Naive thymus-derived CD4-positive, alpha-beta T cell (primary cell): ENCODE measurements around the gene TST. TPM values are rescaled to one million over a fixed set of nuclear protein-coding genes. Genes with fewer than 3 reads are reported as not detected.

Experiments
- ATAC-seq: fragments of 150-1000 bp; cut with Tn5 transposase; 2 replicates; pipeline ENCODE4 v1.10.0; 2021; ENCODE audit warnings: mild to moderate bottlenecking, moderate library complexity
- CTCF ChIA-PET: fragments of 350-600 bp; sonication (Branson Sonifier 250); formaldehyde crosslinking; loops from one replicate; lab custom pipeline; 2021; ENCODE audit warnings: antibody characterized with exemption; lab: Charles Lee
- POLR2A ChIA-PET: fragments of 350-600 bp; sonication (Branson Sonifier 250); formaldehyde crosslinking; loops from one replicate; lab custom pipeline; 2021; ENCODE audit warnings: antibody characterized with exemption, inconsistent platforms; lab: Charles Lee
- DNase-seq, 9 donors: peaks; one replicate each; pipeline versions ENCODE4 v3.0.0 to v3.0.0-alpha.2; 2020 to 2022; ENCODE audit warnings: mixed read lengths in 1 of 9
- H3K27ac ChIP-seq: one replicate; pipeline ENCODE4 v1.7.0; 2013; ENCODE audit warnings: mild to moderate bottlenecking, low read depth, low read length, moderate library complexity
- H3K27me3 ChIP-seq, 2 donors: one replicate each; pipeline ENCODE4 v1.7.0; 2013; ENCODE audit warnings: low read length in 2 of 2, mild to moderate bottlenecking in 2 of 2, moderate library complexity in 2 of 2; ENCODE audit not compliant: control insufficient read depth in 2 of 2, insufficient read depth in 2 of 2
- H3K36me3 ChIP-seq, 3 experiments: 1 replicate in 2 of 3; 2 replicates in 1 of 3; pipeline ENCODE4 v1.7.0; 2013; ENCODE audit warnings: low read length in 3 of 3, mild to moderate bottlenecking in 3 of 3, moderate library complexity in 1 of 3; ENCODE audit not compliant: insufficient read depth in 3 of 3, control insufficient read depth in 2 of 3
- H3K4me1 ChIP-seq, 2 donors: one replicate each; pipeline ENCODE4 v1.7.0; 2013; ENCODE audit warnings: low read length in 2 of 2, mild to moderate bottlenecking in 2 of 2, moderate library complexity in 1 of 2; ENCODE audit not compliant: control insufficient read depth in 2 of 2, insufficient read depth in 2 of 2
- H3K4me3 ChIP-seq: 2 replicates; pipeline ENCODE4 v1.7.0; 2013; ENCODE audit warnings: mild to moderate bottlenecking, low read length
- H3K9me3 ChIP-seq, 3 experiments: 1 replicate in 2 of 3; 2 replicates in 1 of 3; pipeline ENCODE4 v1.7.0; 2013; ENCODE audit warnings: low read length in 3 of 3; ENCODE audit not compliant: control insufficient read depth in 2 of 3
- H3K27ac Mint-ChIP-seq, 9 donors: one replicate each; pipeline ENCODE4 v1.8.0; 2020 to 2022; ENCODE audit warnings: mixed read lengths in 9 of 9, mild to moderate bottlenecking in 8 of 9, moderate library complexity in 5 of 9, inconsistent platforms in 2 of 9
- H3K27me3 Mint-ChIP-seq, 5 donors: one replicate each; pipeline ENCODE4 v1.8.0; 2021 to 2022; ENCODE audit warnings: mixed read lengths in 5 of 5, mild to moderate bottlenecking in 1 of 5
- H3K36me3 Mint-ChIP-seq, 5 donors: one replicate each; pipeline ENCODE4 v1.8.0; 2020 to 2022; ENCODE audit warnings: mixed read lengths in 5 of 5, mild to moderate bottlenecking in 3 of 5, inconsistent platforms in 1 of 5
- H3K4me1 Mint-ChIP-seq, 7 donors: one replicate each; pipeline ENCODE4 v1.8.0; 2020 to 2022; ENCODE audit warnings: mixed read lengths in 7 of 7, mild to moderate bottlenecking in 3 of 7, inconsistent platforms in 1 of 7
- H3K4me3 Mint-ChIP-seq, 10 donors: one replicate each; pipeline ENCODE4 v1.8.0; 2020 to 2022; ENCODE audit warnings: mild to moderate bottlenecking in 10 of 10, mixed read lengths in 10 of 10, moderate library complexity in 6 of 10, inconsistent platforms in 2 of 10
- H3K9me3 Mint-ChIP-seq, 11 donors: one replicate each; pipeline ENCODE4 v1.8.0; 2020 to 2022; ENCODE audit warnings: mixed read lengths in 11 of 11, mild to moderate bottlenecking in 4 of 11, inconsistent platforms in 1 of 11, moderate library complexity in 1 of 11
- intact Hi-C, 2 donors: fragments of 100-400 bp; cut with micrococcal nuclease; formaldehyde crosslinking; loops; one replicate each; pipeline ENCODE4 v1.15.1; 2023
- polyA plus RNA-seq, 2 donors: library from polyadenylated mRNA; unstranded; fragments of 300-500 nt; fragmentation: Illumina TruSeq; gene quantifications; one replicate each; pipeline ENCODE4 v1.2.3, GENCODE V29; 2021
- total RNA-seq, 6 experiments: library from RNA in 5 of 6; stranded (reverse) in 5 of 6; gene quantifications; 1 replicate in 5 of 6; 2 replicates in 1 of 6; pipeline ENCODE4 v1.2.3 and lab custom pipeline; 2021 to 2026

The TST gene
- total and polyA plus RNA-seq, 7 experiments from 2014 or later = 0.22 to 6.1 (median 0.43) TPM; not detected in 1

- Histone ChIP-seq H3K36me3 (no peaks in the 10 kb centered on the region), H3K4me1 (peaks cover 0 to 4% of the 10 kb centered on the region in 2 donors), H3K27me3 (no peaks in the 10 kb centered on the region), H3K27ac (no peak overlapping the region), H3K4me3 (no peak overlapping the region), H3K9me3 (no peaks in the 10 kb centered on the region)
- ATAC-seq (no peak), DNase-seq (no peak)
- Mint-ChIP-seq H3K9me3 (no peaks in the 10 kb centered on the region), H3K4me3 (no peak overlapping the region), H3K36me3 (no peaks in the 10 kb centered on the region), H3K27me3 (peaks cover 0 to 33% (median 10%) of the 10 kb centered on the region in 5 donors), H3K27ac (no peak overlapping the region), H3K4me1 (peaks cover 5 to 16% (median 9%) of the 10 kb centered on the region in 7 donors)
- CTCF ChIA-PET = interaction anchor here (0.6 to 2.8 kb wide), 5 partner anchors 41 to 222 kb away, joined by 3 to 14 read pairs (median 9); no protein-coding TSS in a partner anchor
- POLR2A ChIA-PET = no interaction called here
- intact Hi-C loops = loop anchor here (2.0 to 5.0 kb wide), 5 partner anchors 72 to 452 kb away; partner anchors contain the start of genes EIF3D (in 2 of the 2) and KCTD17 (in 1 of the 2)
These were observed 40.0 kb downstream of the TST start for GRCh38 chr22:36979016-36979910.

DNA sequence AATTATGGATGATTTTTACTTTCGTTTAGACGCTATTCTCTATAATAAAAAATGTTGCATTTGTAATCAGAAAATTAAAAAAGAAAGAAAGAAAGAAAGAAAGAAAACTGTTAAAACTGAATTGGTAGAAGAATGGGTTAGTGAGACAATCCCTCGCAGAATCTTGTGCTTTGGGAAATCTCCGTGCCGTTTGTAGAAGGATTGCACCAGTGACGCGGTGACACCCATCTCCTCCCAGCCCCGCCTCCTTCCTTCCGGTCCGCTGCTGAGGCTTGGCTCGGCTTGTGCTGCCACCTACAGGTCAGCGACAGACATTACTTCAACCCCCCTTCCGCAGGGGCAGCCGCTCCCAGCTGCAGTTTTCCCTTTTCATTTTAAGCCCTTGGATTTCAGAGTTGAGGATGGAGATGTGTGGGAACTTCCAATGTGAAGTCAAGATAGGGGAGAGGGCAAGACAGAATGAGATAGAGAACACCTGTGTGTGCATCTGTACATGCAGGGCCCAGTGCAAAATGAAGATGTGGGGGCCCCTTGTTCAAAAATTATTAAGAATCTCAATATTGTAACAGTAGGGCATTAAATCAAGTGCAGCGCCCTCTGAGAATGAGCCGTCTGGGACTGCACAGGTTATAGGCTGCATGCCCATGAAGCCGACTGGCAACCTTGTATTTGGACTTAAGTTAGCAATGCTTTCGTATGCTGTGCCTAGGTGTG lies 41.1 kb downstream of the TST start:
- H3K36me3 Mint-ChIP-seq = no peaks in the 10 kb centered on the region
- peak overlapping the region; percentile 87 to 99 (median 96) for H3K4me3 Mint-ChIP-seq
- H3K4me3 ChIP-seq = peak overlapping the region; percentile 69
- no peaks in the 10 kb centered on the region for H3K36me3 ChIP-seq
- H3K27ac ChIP-seq = peak overlapping the region; percentile 77
- intact Hi-C loops = loop anchor here (1.0 to 5.0 kb wide), 9 partner anchors 73 to 451 kb away; partner anchors contain the start of genes EIF3D (in 2 of the 2), IFT27 (in 1 of the 2) and KCTD17 (in 1 of the 2)
- ChIA-PET CTCF (interaction anchor here (0.6 to 2.8 kb wide), 10 partner anchors 24 to 919 kb away, joined by 3 to 14 read pairs (median 4); no protein-coding TSS in a partner anchor), POLR2A (interaction anchor here (0.5 to 2.1 kb wide), 7 partner anchors 8 to 1668 kb away, joined by 3 to 6 read pairs (median 3); partner anchors contain the start of gene IFT27)
- ATAC-seq = peak; percentile 98
- no peaks in the 10 kb centered on the region for H3K27me3 ChIP-seq
- DNase-seq = peak; percentile 76 to 90 (median 88)
- H3K27ac Mint-ChIP-seq = peak overlapping the region; percentile 81 to 97 (median 96)
- peaks cover 5 to 16% (median 9%) of the 10 kb centered on the region in 7 donors for H3K4me1 Mint-ChIP-seq
- H3K4me1 ChIP-seq = peaks cover 0 to 4% of the 10 kb centered on the region in 2 donors
- H3K9me3 Mint-ChIP-seq = no peaks in the 10 kb centered on the region
- peaks cover 0 to 25% (median 4%) of the 10 kb centered on the region in 5 donors for H3K27me3 Mint-ChIP-seq
- no peaks in the 10 kb centered on the region for H3K9me3 ChIP-seq

DNA sequence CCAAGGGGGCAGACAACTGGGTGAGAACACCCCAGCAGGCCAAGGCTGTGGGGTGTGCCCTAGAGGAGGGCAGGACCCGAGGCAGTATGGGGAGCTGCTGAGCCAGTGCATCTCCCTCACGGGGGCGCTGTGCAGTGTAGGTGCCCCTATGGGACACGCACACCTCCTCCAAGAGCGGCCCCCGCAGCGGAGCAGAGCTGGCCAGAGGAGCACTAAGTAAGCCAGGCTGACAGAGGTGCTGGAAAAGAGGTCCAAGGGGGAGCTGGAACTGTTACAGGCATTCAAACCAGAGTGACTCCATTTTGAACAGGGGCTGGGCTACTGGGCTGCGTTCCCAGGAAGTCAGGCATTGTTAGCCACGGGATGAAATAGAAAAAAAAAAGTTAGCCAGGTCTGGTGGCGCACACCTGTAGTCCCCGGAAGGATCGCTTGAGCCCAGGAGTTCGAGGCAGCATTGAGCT lies 41.8 kb downstream of the TST start:
- Mint-ChIP-seq H3K9me3 (no peaks in the 10 kb centered on the region), H3K27me3 (peaks cover 0 to 20% (median 4%) of the 10 kb centered on the region in 5 donors), H3K27ac (peak overlapping the region; percentile 81 to 97 (median 96)), H3K4me1 (peaks cover 5 to 16% (median 9%) of the 10 kb centered on the region in 7 donors), H3K36me3 (no peaks in the 10 kb centered on the region), H3K4me3 (peak overlapping the region; percentile 87 to 99 (median 96))
- intact Hi-C loops = loop anchor here (5.0 kb wide), 4 partner anchors 145 to 450 kb away; partner anchors contain the start of gene EIF3D (in 2 of the 2)
- no peaks in the 10 kb centered on the region for H3K27me3 ChIP-seq
- ChIA-PET CTCF (interaction anchor here (0.6 to 2.8 kb wide), 12 partner anchors 24 to 920 kb away, joined by 3 to 14 read pairs (median 4); no protein-coding TSS in a partner anchor), POLR2A (interaction anchor here (0.6 to 2.1 kb wide), 8 partner anchors 9 to 1667 kb away, joined by 3 to 6 read pairs (median 4); partner anchors contain the start of gene IFT27)
- DNase-seq = peak; percentile 59 to 79 (median 74)
- ATAC-seq = peak; percentile 90
- H3K9me3 ChIP-seq = no peaks in the 10 kb centered on the region
- H3K4me1 ChIP-seq = peaks cover 0 to 4% of the 10 kb centered on the region in 2 donors
- peak overlapping the region; percentile 69 for H3K4me3 ChIP-seq
- peak overlapping the region; percentile 77 for H3K27ac ChIP-seq
- no peaks in the 10 kb centered on the region for H3K36me3 ChIP-seq

DNA sequence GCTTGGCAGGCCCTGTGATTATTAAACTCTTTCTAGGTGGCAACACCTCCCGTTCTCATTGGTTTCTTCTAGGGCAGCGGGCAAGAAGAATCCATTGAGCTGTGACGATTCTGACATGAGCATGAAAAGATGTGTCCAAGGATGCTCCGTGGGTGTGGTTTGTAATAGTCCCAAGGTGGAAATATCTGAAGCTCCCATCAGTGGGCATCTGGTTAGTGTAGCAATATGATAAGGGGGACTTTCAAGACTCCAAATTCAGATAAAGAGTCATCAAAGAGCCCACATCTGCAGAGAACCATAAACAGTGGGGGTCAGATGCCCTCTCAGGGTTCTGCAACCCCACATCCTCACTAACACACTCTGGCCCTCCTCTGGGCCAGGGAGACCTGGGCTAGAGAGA lies 42.6 kb downstream of the TST start:
- ChIA-PET POLR2A (interaction anchor here (0.9 to 2.1 kb wide), 4 partner anchors 9 to 201 kb away, joined by 3 to 6 read pairs (median 5); partner anchors contain the start of gene IFT27), CTCF (interaction anchor here (0.6 to 2.8 kb wide), 11 partner anchors 23 to 899 kb away, joined by 3 to 14 read pairs (median 3); no protein-coding TSS in a partner anchor)
- no peaks in the 10 kb centered on the region for H3K9me3 Mint-ChIP-seq
- H3K4me1 Mint-ChIP-seq = peaks cover 5 to 16% (median 9%) of the 10 kb centered on the region in 7 donors
- H3K27ac ChIP-seq = no peak overlapping the region
- peak overlapping the region in 9 of 10 donors; percentile 58 to 99 (median 94) for H3K4me3 Mint-ChIP-seq
- H3K36me3 Mint-ChIP-seq = no peaks in the 10 kb centered on the region
- intact Hi-C loops = loop anchor here (5.0 kb wide), 4 partner anchors 146 to 449 kb away; partner anchors contain the start of gene EIF3D (in 2 of the 2)
- H3K4me3 ChIP-seq = no peak overlapping the region
- H3K27ac Mint-ChIP-seq = peak overlapping the region in 4 of 9 donors; percentile 45 to 97 (median 66)
- no peaks in the 10 kb centered on the region for H3K9me3 ChIP-seq
- peaks cover 0 to 4% of the 10 kb centered on the region in 2 donors for H3K4me1 ChIP-seq
- ATAC-seq (no peak), DNase-seq (no peak)
- H3K36me3 ChIP-seq = no peaks in the 10 kb centered on the region
- peaks cover 0 to 21% (median 0%) of the 10 kb centered on the region in 5 donors for H3K27me3 Mint-ChIP-seq
- no peaks in the 10 kb centered on the region for H3K27me3 ChIP-seq

GRCh38 chr22:36971341-36972125 lies 47.7 kb downstream of the TST start:
- no peak overlapping the region for H3K4me3 ChIP-seq
- no peak for ATAC-seq
- H3K36me3 Mint-ChIP-seq = no peaks in the 10 kb centered on the region
- no peak overlapping the region for H3K4me3 Mint-ChIP-seq
- no peak overlapping the region for H3K27ac Mint-ChIP-seq
- no peak overlapping the region for H3K27ac ChIP-seq
- DNase-seq = no peak
- peaks cover 0 to under 1% (median 0%) of the 10 kb centered on the region in 7 donors for H3K4me1 Mint-ChIP-seq
- no peaks in the 10 kb centered on the region for H3K36me3 ChIP-seq
- POLR2A ChIA-PET = no interaction called here
- CTCF ChIA-PET = interaction anchor here (0.9 to 1.7 kb wide), 3 partner anchors 14 to 215 kb away, joined by 3 to 6 read pairs (median 3); no protein-coding TSS in a partner anchor
- H3K27me3 ChIP-seq = no peaks in the 10 kb centered on the region
- no peaks in the 10 kb centered on the region for H3K4me1 ChIP-seq
- no peaks in the 10 kb centered on the region for H3K9me3 ChIP-seq
- H3K27me3 Mint-ChIP-seq = peaks cover 0 to 23% (median 0%) of the 10 kb centered on the region in 5 donors
- intact Hi-C loops = no loop called here
- no peaks in the 10 kb centered on the region for H3K9me3 Mint-ChIP-seq
